ENCODE measurements around the gene SMKR1.
"Not testable (repeated sequence)": the region's sequence is repeated elsewhere in the genome, so short reads cannot be mapped to it uniquely, and the experiment has no call there.

The SMKR1 gene

DNA sequence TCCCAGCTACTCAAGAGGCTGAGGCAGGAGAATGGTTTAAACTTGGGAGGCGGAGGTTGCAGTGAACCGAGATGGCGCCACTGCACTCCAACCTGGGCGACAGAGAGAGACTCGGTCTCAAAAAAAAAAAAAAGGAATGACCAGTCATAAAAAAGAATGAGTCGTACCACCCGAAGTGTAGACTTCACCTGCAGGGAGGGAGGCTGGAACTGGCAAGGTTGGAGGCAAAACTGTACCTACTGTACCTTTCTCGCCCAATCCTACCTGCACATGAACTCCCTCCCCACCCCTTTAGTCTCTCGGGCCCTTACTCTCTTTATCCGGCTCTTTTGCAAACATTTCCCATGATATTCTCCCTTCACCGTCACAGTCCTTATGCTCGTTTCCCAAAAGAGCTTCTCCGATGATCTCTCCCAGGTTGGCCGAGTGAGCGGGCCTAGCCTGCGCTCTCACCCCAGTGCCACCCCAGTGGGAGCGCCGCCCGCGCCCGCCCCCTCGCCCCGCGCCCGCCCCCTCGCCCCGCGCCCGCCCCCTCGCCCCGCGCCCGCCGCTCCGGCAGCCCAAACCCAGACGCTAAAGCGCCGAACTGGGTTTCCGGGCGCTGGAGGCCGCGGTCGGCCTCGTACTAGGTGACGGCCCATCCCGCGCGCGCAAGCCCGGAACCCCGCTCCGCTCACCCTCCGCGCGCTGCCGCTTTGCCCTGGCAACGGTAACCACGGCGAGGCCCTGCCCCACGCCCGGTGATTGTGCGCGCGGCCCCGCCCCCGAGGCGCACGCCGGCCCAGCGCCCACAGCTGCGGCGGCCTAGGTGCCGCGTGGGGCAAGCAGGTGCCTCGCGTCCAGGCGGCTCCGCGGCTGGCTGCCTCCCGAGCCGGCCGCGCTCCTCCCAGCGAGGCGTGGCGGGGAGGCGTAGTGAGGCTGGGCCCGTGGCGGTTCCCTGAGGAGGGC lies at the start of gene SMKR1:
Gene SMKR1 (plus strand): TSS at position 772 of the 948 bp plus-strand sequence. CDS start 294 bp downstream, outside the sequence.
- peak; percentile 63 for DNase-seq

DNA sequence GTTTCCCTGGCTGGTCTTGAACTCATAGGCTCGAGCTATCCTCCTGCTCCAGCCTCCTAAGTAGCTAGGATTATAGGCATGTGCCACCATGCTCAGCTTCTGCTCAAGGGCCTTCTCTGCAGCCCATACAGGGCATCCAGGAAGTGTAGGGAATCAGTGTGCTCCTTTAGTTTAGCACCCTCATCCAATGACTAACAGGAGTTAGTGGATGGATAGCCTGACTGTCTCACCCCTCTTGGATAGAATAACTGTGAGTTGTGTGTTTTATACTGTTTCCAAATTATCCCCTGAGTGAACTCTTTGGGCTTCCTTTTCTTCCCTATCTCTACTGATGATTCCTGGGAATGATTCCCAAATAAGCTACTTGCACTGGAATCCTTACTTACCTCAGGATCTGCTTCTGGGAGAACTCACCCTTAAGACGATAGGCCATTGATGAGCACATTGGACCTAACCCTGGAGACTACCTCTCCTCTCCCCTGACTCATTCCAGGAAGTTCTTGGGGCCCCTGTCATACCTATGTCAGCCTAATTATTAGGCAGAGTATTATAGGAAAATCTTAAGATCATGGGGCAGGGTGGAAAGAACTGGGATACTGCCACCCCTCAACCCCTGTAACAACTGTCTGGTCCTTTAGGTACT lies 49.6 kb upstream of the SMKR1 start:
- DNase-seq: no peak

DNA sequence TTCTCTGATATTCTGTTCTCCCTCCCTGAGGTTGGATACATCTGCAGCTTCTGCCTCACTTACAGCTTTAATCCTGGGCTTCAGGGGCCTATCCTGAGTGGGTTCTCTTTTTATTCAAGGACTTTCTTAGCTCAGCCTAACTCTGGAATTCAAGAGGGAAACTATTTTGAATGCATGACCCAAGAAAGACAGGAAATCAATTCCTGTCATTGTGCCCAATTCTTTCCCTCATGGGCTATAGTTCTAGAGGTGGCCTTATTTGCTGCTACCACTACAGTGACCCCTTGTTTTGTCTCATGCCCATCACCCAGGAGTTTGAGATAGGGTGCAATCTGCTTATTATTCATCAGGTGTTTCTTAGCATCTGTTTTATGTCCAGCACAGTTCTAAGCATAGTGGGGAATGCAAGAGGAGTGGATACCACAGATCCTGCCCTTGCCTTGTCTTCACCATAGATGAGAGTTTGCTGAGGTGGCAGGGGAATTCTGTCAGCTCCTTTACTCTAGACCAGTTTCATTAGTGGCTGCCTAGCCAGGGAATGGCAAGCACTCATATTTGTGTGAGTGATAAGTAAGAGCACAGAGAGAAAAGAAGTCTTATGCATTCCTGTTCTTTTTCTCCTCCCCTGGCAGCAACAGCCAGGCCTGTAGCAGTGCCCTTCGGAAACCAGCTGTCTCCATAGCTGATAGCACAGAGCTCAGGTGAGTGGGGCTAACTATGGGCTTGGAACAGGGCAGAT lies 48.7 kb upstream of the SMKR1 start:
- no peak for DNase-seq

DNA sequence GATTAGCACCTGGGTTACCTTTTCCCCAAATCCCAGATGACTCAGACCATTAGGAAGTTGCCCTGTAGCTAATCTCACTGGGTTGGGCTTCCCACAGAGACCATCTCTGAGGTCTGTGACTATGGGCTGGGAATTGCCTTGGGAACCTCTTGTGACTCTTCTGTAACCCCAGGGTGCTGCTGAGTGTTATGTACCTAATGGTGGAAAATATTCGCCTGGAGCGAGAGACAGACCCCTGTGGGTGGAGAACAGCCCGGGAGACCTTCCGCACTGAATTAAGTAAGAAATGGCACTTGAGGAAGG lies 48.1 kb upstream of the SMKR1 start:
- no peak for DNase-seq

DNA sequence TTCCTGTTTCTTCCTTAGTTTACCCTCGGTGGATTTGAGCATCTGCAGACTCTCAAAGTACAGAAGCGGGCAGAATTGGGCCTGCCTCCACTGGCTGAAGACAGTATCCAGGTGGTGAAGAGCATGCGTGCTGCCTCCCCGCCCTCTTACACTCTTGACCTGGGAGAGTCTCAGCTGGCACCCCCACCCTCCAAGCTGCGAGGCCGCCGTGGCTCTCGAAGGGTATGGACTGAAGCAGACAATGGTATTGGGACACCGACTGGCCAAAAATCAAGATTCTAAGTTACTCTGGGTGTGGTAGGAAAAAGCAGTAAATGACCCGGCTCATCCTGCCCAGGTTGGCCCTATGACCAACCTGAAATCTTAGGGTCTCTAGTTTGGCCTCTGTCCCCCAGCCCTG lies 45.9 kb upstream of the SMKR1 start:
- DNase-seq: no peak

DNA sequence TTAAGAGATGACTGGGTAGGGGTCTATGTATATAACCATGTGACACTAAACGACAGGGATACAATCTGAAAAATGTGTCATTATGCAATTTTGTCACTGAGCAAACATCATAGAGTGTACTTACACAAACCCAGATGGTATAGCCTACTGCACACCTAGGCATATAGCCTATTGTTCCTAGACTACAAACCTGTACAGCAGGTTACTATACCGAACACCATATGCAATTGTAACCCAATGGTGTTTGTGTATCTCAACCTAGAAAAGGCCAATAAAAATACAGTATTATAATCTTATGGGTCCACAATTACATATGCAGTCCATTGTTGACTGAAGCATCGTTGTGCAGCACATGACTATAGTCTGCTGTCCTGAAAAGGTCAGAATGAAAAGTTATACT lies 45.2 kb upstream of the SMKR1 start:
- no peak for DNase-seq

DNA sequence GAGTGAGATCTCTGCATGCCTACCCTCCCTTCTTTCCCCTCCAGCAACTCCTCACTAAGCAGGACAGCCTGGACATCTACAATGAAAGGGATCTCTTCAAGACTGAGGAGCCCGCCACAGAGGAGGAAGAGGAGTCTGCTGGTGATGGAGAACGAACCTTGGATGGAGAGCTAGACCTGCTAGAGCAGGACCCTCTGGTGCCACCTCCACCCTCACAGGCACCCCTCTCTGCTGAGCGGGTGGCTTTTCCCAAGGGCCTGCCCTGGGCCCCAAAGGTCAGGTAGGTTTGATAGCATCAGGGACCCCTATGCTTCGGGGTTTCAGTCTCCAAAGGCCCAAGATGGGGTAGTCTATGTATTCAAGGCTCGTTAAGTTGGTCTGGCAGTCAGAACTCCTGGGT lies 44.2 kb upstream of the SMKR1 start:
- DNase-seq: no peak

DNA sequence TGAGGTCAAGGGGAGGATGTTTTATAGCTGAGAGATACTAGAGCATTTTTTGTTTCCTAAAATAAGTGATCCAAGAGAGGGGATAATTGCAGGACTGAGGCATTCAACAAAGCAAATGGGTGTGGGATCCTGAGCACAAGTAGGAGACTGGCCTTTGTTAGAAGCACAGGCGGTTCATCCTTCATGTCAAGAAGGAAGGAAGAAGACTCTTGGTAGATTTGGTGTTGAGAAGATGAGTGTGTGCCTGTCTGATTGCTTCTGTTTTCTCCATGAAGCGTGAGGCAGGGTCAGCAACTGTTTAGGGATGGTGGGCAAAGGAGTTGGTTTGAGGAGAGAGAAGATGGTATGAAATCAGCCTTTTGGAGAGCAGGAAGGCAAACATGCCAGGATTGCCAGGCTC lies 40.5 kb upstream of the SMKR1 start:
- DNase-seq: no peak

DNA sequence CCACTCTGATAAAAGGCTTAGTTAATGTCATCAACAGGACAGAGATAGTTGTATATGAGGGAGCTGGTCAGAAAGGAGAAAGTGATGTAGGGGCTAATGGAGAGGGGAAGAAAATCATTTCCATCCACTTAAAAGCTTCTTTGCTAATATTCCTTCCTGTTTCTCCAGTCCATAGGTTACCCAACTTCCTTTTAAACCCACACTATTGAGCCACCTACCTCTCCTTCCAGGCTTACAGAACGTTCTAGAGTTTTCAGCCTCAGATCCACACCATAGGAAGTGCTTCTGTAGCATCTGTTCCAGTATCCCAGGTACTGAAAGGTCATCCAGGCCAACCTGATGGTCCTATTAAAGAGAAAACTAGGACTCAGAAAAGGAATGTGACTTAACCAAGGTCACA lies 39.9 kb upstream of the SMKR1 start:
- DNase-seq: no peak

DNA sequence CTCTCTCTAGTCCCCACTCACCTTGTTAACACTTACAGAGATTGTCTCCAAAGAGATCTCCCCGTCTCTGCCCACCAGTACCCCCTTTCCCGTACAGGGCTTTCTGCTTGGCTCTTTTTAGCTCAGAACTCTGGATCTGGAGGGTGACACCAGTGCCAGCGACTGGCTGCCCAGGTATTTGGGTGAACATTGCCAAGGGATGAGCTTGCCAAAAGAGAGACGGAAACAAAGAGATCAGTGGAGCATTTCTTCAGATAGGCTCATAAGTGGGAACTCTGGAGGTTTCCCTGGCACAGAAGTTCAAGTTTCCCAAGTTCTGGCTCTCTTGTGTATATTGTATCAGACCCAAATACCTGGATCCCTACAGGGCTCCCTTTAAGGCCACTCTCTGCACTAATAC lies 38.1 kb upstream of the SMKR1 start:
- DNase-seq: no peak

DNA sequence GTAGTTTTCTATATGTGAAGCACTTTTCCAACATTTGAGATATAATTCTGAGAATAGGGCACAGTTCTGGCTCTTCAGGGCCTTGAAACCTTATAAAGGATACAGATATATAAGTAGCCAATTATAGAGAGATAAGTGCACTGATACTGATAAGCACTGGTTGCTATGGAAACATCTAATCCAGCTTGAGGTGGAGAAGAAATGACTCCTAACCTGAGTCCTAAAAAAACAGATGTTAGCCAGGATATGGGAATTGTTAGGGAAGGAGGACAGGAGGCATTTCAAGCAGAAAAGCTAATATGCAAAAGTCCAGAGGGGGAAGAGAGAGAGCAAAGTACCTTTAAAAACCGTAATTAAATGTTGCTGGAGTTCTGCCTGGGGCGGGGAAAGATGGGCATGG lies 37.3 kb upstream of the SMKR1 start:
- DNase-seq: no peak

DNA sequence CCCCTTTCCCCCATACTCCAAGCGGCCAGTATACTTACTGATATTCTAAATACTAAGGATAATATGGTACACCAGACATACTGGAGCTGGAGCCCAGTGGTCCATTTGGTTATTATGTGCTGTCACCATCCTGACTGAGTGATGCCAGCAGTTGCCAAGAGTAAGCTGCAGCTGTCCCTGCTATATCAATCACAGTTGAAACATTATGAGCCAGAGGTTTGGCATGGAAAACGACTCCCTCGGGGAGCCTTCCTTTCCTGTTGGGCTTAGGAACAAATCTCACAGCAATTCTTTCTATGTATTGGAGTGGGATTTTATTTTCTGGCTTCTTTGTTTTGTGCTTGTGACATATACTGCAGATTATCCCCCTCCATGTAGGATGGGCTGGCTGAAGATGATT lies 35.5 kb upstream of the SMKR1 start:
- DNase-seq: no peak

DNA sequence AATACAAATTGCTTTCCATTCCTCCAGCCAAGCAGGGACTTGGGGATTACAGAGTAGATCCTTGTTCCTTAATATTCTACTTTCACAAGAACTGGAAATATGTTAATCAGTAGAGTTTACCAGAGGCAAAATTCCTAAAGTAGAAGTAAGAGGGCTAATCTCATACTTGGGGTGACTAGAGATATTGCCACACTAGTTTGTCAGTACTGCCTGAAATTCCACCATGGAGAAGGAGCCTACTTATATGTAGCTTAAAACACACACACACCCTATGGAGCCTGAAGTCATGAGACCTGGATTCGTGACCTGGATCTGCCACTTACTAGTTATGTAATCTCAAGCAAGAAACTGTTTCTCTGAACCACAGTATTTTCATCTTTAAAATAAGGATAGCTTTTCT lies 34.2 kb upstream of the SMKR1 start:
- DNase-seq: no peak

DNA sequence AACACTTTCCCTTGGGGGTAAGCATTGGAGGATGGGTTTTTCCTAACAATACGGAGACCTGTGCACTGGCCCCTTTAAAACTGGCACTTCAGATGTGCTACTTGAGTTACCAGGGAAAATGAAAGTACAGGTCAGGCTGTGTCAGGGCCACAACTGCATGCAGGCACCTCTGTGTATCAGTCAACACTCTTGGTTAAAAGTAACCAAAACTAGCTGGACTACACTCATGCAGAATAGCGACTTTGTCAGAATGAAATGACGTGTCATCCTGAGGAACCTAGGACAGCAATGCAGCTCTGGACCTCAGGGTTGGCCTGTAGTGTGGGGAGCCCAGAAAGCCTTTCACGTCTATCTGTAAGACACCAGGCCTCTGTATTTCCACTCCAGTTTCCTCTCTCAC lies 33.8 kb upstream of the SMKR1 start:
- no peak for DNase-seq

DNA sequence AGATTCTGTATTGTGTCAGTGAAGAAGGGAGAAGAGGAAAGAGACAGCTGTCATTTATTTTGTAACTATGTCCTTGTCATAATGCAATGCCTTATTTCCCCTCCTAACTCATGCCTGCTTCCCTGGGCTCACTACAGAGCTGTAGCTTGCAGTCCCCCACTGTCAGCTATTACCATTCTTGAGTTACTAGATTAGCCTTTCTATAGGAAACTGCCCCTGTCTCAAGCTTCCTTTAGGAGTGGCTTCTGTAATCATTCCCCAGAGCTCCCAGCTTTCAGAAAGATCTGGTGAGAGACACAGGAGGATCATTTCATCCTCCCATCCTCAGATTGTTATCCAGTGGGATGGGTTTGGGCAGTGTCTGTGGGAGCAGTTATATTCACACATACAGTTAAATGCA lies 32.4 kb upstream of the SMKR1 start:
- no peak for DNase-seq

DNA sequence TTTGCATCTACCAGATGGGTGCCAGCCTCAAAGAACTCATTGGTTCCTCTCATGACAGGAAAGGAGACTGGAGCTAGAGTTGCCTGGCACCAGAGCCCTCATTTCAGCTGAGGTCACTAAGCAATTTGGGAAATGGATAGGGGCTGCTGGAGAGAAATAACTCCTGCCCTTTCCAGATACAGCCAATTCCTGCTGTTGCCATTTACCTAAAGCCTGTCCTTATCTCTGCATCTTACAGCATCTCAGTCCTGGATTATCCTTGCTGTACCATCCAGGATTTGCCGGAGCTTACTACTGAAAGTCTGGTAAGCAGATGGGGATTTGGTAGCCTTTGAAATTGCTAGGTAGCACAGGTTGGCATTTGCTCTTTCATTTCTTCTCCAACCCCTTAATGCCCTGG lies 31.9 kb upstream of the SMKR1 start:
- no peak for DNase-seq

DNA sequence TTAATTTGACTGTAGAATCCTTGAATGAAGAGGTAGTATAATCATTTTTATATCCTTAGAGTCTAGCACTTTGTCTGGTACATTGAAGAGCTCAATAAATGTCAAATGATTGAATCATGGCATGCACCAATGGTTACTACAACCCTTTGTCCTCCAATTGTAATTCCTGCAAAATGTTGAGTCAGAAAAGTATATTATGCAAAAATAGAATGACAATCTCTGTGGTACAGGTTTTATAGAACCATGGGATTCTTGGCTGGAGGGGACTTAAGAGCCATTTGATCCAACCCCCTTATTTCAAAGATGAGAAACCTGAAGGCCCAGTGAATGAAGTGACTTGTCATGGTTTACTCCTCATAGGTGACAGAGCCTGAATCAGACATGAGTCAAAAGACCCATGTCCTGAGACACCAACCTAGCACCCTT lies 30.9 kb upstream of the SMKR1 start:
- no peak for DNase-seq

DNA sequence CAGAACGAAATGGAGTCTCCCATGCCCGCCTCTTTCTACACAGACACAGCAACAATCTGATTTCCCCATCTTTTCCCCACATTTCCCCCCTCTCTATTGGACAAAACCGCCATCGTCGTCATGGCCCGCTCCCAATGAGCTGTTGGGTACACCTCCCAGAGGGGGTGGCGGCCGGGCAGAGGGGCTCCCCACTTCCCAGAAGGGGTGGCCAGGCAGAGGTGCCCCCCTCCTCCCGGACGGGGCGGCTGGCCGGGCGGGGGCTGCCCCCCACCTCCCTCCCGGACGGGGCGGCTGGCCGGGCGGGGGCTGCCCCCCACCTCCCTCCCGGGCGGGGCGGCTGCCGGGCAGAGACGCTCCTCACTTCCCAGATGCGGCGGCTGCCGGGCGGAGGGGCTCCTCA lies 26.4 kb upstream of the SMKR1 start:
- not testable (repeated sequence) for DNase-seq

DNA sequence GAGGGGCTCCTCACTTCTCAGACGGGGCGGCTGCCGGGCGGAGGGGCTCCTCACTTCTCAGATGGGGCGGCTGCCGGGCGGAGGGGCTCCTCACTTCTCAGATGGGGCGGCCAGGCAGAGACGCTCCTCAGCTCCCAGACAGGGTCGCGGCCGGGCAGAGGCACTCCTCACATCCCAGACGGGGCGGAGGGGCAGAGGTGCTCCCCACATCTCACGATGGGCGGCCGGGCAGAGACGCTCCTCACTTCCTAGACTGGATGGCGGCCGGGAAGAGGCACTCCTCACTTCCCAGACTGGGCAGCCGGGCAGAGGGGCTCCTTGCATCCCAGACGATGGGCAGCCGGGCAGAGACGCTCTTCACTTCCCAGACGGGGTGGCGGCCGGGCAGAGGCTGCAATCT lies 25.9 kb upstream of the SMKR1 start:
- DNase-seq: not testable (repeated sequence)

DNA sequence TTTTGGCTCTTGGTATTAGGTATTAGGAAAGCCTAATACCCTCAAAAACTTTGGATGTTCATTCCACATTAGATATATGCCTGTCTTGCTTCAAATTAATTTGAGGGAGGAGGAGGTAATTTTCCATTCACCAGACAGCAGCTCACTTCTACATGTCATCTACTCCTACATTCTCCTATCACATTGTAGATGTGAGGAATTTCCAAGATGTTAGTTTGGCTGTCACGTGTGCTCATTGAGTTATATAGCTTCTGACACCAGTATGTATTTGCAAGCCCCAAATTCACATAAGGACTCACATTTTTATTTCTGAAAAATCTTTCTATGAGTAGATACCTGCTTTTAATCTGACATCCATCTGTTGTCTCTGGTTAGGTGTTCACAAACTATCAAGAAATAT lies 22.5 kb upstream of the SMKR1 start:
- DNase-seq: no peak

DNA sequence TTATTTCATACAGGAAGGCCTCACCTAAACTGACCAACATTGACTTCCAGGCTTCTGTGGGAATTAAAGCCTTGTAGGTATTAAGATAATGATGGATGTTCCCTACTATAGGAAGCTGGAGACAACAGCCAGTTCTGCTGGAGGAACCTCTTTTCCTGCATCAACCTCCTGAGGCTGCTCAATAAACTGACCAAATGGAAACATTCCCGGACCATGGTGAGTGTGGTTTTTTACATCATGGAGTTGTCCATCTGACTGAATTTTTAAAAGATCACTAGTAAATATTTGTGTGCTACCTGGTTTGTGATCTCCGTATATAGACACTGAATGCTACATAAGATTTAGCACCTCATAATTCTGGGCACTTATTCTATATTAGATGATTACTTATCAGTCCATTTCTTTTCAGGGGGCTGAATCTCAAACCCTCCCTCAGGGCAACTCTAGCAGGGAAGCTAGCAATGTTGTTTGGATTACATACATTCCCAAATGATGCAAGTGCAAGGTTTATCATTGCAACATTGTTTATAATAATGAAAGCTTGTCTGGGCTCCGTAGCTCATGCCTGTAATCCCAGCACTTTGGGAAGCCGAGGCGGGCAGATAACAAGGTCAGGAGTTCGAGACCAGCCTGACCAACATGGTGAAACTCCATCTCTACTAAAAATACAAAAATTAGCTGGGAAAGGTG lies 21.5 kb upstream of the SMKR1 start:
- no peak for DNase-seq

DNA sequence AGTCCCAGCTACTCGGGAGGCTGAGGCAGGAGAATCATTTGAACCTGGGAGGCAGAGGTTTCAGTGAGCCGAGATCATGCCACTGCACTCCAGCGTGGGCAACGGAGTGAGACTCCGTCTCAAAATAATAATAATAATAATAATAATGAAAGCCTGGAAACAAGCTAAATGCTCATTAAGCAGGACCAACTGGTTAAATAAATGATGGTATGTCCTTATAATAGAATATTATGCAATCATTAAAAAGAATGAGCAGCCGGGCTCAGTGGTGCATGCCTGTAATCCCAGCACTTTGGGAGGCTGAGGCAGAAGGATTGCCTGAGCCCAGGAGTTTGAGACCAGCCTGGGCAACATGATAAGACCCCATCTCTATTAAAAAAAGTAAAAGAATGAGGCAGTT lies 21.0 kb upstream of the SMKR1 start:
- not testable (repeated sequence) for DNase-seq

DNA sequence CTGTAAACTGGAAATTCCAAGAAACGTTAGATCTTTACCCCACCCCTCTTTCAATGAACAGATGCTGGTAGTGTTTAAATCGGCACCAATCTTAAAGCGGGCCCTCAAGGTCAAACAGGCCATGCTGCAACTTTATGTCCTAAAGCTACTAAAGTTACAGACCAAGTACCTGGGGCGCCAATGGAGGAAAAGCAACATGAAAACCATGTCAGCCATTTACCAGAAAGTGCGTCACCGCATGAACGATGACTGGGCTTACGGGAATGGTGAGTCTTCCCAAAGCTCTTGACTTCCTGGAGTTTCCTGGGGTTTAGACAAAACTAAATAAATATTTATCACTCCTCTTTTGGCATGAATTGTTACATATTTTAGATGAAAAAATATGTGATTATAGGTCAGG lies 19.6 kb upstream of the SMKR1 start:
- no peak for DNase-seq

Data from left hindlimb (tissue), 1 donor.